Measurements from ENCODE around the gene GID8. TPM values are rescaled to one million over a fixed set of nuclear protein-coding genes. Genes with fewer than 3 reads are reported as not detected.

GID8 gene
- total and polyA plus RNA-seq, 12 donors: 9.4 to 38.5 (median 22.3) TPM

DNA sequence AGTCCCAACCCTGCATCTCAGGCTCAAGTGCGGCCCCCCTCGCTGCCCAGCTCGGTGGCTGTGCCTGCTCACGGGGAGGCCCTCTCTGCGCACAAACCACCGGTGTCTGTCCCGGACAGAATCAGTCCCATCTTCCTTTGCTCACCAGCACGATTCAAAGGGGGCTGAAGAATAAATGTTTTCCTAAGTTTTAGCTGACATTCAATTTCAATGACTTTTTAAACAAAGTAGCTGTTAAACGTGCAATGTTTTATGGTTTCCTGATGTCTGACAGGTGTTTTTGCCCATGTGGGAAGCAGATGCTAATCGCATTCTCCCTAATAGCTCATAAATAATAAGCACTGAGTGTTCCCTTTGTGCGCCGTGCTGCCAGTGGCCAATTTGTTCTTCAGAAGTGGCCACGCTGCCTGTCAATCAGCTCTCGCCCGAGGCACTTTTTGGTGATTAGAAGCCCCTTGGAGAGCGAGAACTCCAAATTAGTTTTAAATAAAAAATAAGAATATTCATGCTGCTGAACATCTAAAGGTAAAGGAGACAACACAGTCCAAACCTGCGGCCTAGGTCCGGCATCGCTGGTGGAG, 42.5 kb downstream of the GID8 start:
- TF ChIP-seq POLR2A (IDR thresholded peaks at IDR 0.05): no peak
- TF ChIP-seq, protein P1, sequence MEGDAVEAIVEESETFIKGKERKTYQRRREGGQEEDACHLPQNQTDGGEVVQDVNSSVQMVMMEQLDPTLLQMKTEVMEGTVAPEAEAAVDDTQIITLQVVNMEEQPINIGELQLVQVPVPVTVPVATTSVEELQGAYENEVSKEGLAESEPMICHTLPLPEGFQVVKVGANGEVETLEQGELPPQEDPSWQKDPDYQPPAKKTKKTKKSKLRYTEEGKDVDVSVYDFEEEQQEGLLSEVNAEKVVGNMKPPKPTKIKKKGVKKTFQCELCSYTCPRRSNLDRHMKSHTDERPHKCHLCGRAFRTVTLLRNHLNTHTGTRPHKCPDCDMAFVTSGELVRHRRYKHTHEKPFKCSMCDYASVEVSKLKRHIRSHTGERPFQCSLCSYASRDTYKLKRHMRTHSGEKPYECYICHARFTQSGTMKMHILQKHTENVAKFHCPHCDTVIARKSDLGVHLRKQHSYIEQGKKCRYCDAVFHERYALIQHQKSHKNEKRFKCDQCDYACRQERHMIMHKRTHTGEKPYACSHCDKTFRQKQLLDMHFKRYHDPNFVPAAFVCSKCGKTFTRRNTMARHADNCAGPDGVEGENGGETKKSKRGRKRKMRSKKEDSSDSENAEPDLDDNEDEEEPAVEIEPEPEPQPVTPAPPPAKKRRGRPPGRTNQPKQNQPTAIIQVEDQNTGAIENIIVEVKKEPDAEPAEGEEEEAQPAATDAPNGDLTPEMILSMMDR (IDR thresholded peaks at IDR 0.05): no peak
- no peak overlapping the region for H3K4me3 ChIP-seq
- WGBS, 4 donors: 45 to 54% (median 50%) methylated on average over 19 of the region's 19 CpGs
- DNase-seq: no peak
- H3K9me3 ChIP-seq (replicated peaks in 1 of 3): no peaks in the 10 kb centered on the region
- H3K27ac ChIP-seq: no peak overlapping the region
- intact Hi-C loops (cut with DNase I): no loop called here
- H3K27me3 ChIP-seq: peaks cover 61% of the 10 kb centered on the region
- H3K4me1 ChIP-seq (replicated peaks in 1 of 2): no peaks in the 10 kb centered on the region
- H3K36me3 ChIP-seq (replicated peaks in 1 of 2): no peaks in the 10 kb centered on the region

DNA sequence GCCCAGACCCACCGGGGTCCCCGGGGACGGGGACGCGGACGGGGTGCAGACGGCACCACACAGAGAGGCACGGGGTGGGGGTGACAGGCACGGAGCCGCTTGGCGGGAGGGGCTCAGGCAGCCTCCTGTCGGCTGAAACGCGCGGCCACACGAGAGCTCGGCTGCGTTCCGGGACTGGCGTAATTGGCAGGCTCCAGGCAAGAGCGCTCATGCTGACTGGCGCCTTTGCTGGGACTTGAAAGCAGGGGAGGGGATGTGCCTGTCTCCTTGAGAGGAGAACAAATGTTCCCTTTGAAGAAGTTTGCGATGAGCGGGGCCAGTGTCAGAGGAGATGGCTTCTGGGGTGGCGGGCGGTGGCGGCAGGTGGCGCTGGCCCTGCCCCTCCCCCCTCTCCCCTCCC, 43.0 kb downstream of the GID8 start:
- H3K4me3 ChIP-seq: no peak overlapping the region
- no peaks in the 10 kb centered on the region for H3K9me3 ChIP-seq (replicated peaks in 1 of 3)
- peaks cover 58% of the 10 kb centered on the region for H3K27me3 ChIP-seq
- H3K36me3 ChIP-seq (replicated peaks in 1 of 2): no peaks in the 10 kb centered on the region
- intact Hi-C loops (cut with DNase I): no loop called here
- no peak overlapping the region for H3K27ac ChIP-seq
- TF ChIP-seq, protein P1 (IDR thresholded peaks at IDR 0.05): no peak
- TF ChIP-seq POLR2A (IDR thresholded peaks at IDR 0.05): no peak
- WGBS, 4 donors: 14 to 29% (median 18%) methylated on average over 5 to 27 of the region's 28 CpGs
- DNase-seq: no peak
- no peaks in the 10 kb centered on the region for H3K4me1 ChIP-seq (replicated peaks in 1 of 2)

GRCh38 chr20:62982124-62983075, 44.5 kb downstream of the GID8 start:
- H3K27ac ChIP-seq: no peak overlapping the region
- no peak overlapping the region for H3K4me3 ChIP-seq
- no peaks in the 10 kb centered on the region for H3K36me3 ChIP-seq (replicated peaks in 1 of 2)
- no peaks in the 10 kb centered on the region for H3K4me1 ChIP-seq (replicated peaks in 1 of 2)
- WGBS, 4 donors: 48 to 62% (median 59%) methylated on average over 9 to 21 of the region's 21 CpGs
- intact Hi-C loops (cut with DNase I): no loop called here
- H3K9me3 ChIP-seq (replicated peaks in 1 of 3): no peaks in the 10 kb centered on the region
- H3K27me3 ChIP-seq: peaks cover 48% of the 10 kb centered on the region
- TF ChIP-seq POLR2A (IDR thresholded peaks at IDR 0.05): no peak
- TF ChIP-seq, protein P1 (IDR thresholded peaks at IDR 0.05): no peak
- DNase-seq: no peak

GRCh38 chr20:62983210-62983609, 45.3 kb downstream of the GID8 start:
- Histone ChIP-seq H3K27ac (no peak overlapping the region), H3K36me3 (replicated peaks in 1 of 2) (no peaks in the 10 kb centered on the region), H3K4me1 (replicated peaks in 1 of 2) (no peaks in the 10 kb centered on the region), H3K4me3 (no peak overlapping the region), H3K27me3 (peaks cover 40% of the 10 kb centered on the region), H3K9me3 (replicated peaks in 1 of 3) (no peaks in the 10 kb centered on the region)
- intact Hi-C loops (cut with DNase I): no loop called here
- TF ChIP-seq POLR2A (IDR thresholded peaks at IDR 0.05): no peak
- TF ChIP-seq, protein P1 (IDR thresholded peaks at IDR 0.05): no peak
- DNase-seq: no peak
- WGBS, 4 donors: 79 to 88% (median 84%) methylated on average over 6 of the region's 6 CpGs

Data from adrenal gland (tissue), 12 donors.